GM18498 (cell line): Measurements from ENCODE around the gene PIWIL1.

ENCODE experiments used
- ATAC-seq: cut with Tn5 transposase; IDR thresholded peaks from one replicate; pipeline ENCODE4 v1.9.1; 2021; ENCODE audit warnings: mild to moderate bottlenecking, moderate library complexity; ENCODE audit not compliant: unreplicated experiment

The PIWIL1 gene

GRCh38 chr12:130336723-130337487 lies 782 bp upstream of the PIWIL1 start:
- ATAC-seq = no peak

- ATAC-seq = no peak
These were observed 1.3 kb downstream of the PIWIL1 start for GRCh38 chr12:130338794-130339601.

- ATAC-seq = no peak
These were observed 2.3 kb downstream of the PIWIL1 start for GRCh38 chr12:130339951-130340350.

- ATAC-seq = no peak
These were observed 4.8 kb downstream of the PIWIL1 start for GRCh38 chr12:130342442-130342841.

GRCh38 chr12:130342842-130343241 lies 5.2 kb downstream of the PIWIL1 start:
- no peak for ATAC-seq

GRCh38 chr12:130344529-130344928 lies 6.8 kb downstream of the PIWIL1 start:
- ATAC-seq = no peak

- no peak for ATAC-seq
These were observed 7.6 kb downstream of the PIWIL1 start for GRCh38 chr12:130345292-130345691.

- no peak for ATAC-seq
These were observed 9.9 kb downstream of the PIWIL1 start for GRCh38 chr12:130347588-130347987.

- ATAC-seq = no peak
These were observed 13.0 kb downstream of the PIWIL1 start for GRCh38 chr12:130350715-130351114.

- ATAC-seq = no peak
These were observed 13.6 kb downstream of the PIWIL1 start for GRCh38 chr12:130351326-130351725.

GRCh38 chr12:130353081-130353480 lies 15.4 kb downstream of the PIWIL1 start:
- no peak for ATAC-seq

- no peak for ATAC-seq
These were observed 16.7 kb downstream of the PIWIL1 start for GRCh38 chr12:130354407-130354806.

GRCh38 chr12:130356222-130356621 lies 18.5 kb downstream of the PIWIL1 start:
- ATAC-seq = no peak

GRCh38 chr12:130357241-130357640 lies 19.6 kb downstream of the PIWIL1 start:
- no peak for ATAC-seq

GRCh38 chr12:130357729-130358330 lies 20.1 kb downstream of the PIWIL1 start:
- ATAC-seq = no peak

GRCh38 chr12:130362060-130362459 lies 24.4 kb downstream of the PIWIL1 start:
- ATAC-seq = no peak

- ATAC-seq = no peak
These were observed 26.9 kb downstream of the PIWIL1 start for GRCh38 chr12:130364578-130364977.

- ATAC-seq = no peak
These were observed 28.5 kb downstream of the PIWIL1 start for GRCh38 chr12:130366159-130366558.

- ATAC-seq = no peak
These were observed 29.3 kb downstream of the PIWIL1 start for GRCh38 chr12:130367003-130367402.

- no peak for ATAC-seq
These were observed 29.8 kb downstream of the PIWIL1 start for GRCh38 chr12:130367523-130367922.

GRCh38 chr12:130369816-130370215 lies 32.1 kb downstream of the PIWIL1 start:
- ATAC-seq = no peak

- ATAC-seq = no peak
These were observed 33.6 kb downstream of the PIWIL1 start for GRCh38 chr12:130371296-130371695.
